HG03571 (cell line): ENCODE measurements around the gene MUC13.

ENCODE experiments used
- ATAC-seq: cut with Tn5 transposase; IDR thresholded peaks from one replicate; pipeline ENCODE4 v1.9.1; 2021; ENCODE audit not compliant: unreplicated experiment

MUC13 gene

DNA sequence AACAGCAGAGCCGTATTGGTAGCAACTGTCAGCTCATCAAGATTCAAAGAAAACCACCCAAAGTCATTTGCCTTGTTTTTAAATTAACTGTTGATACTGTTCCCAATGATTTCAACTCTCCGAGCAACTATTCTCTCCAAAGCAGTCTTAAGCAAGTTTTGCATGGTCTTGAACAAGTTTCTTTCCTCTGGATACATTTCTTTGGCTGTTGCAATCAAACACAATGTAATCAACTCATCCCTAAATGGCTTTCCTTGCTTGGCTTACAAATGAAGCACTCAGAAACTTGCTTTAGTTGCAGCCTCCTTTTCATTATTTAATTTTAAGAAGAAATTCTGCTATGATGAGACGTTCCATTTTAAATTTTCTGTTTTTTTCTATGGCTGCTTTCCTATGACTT is 15.5 kb upstream of the MUC13 start:
- ATAC-seq = no peak

DNA sequence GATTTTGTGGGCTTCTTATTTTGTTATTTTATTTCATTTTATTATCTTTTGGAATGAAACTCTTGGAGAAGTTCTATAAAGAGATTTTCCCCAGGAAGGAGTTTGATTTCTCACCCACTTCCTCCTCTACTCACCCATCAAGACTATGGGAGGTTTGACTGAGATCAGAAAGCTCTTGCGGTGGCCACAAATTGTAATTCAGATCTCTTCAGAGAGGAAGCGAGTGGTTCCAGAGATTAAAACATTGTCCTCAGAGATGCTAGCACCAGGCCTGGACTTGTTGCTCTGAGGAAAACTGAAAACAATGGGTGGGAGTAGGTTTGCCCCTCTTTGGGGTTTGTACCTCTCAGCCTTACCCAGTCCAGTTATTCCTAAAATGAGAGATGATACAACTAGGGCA is 8.1 kb upstream of the MUC13 start:
- no peak for ATAC-seq

GRCh38 chr3:124941771-124942170 is 7.2 kb upstream of the MUC13 start:
- ATAC-seq = no peak

GRCh38 chr3:124939661-124940060 is 5.1 kb upstream of the MUC13 start:
- ATAC-seq = no peak

GRCh38 chr3:124938896-124939295 is 4.3 kb upstream of the MUC13 start:
- no peak for ATAC-seq

DNA sequence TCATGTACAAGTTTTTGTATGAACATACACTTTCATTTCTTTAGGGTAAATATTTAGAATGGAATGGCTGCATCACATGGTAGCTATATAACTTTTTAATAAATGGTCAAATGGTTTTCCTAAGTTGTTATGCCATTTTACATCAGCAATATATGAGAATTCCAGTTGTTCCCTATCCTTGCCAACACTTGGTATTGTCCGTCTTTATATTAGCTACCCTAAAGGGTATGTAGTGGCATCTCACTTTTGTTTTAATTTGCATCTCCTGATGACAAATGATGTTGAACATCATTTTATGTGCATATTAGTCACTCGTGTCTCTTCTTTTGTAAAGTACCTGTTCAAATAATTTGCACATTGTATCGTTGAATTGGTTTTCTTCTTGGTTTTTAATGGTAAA is 2.5 kb upstream of the MUC13 start:
- ATAC-seq = no peak

- no peak for ATAC-seq
Measured at GRCh38 chr3:124935794-124936542, 1.4 kb upstream of the MUC13 start.

DNA sequence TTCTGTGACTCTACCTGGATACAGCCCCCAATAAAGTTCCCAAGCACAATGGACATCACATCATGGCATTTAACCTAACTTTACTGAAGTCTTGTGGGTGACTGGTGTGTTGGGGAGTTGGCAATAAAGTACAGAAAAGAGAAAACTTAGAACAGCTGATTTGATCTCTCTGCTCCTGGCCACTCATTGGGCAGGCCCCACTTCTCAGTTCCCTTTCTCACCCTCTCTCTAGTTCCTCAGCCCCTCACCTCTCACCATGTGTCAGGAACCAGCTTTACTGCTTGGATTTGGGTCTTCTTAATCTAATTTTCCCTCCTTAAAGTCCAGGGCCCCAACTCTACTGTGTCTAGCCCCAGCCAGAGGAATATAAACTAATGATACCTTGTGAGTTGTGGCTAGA is 713 bp upstream of the MUC13 start:
- no peak for ATAC-seq

- ATAC-seq = no peak
Measured at GRCh38 chr3:124928333-124929202, 6.0 kb downstream of the MUC13 start.

DNA sequence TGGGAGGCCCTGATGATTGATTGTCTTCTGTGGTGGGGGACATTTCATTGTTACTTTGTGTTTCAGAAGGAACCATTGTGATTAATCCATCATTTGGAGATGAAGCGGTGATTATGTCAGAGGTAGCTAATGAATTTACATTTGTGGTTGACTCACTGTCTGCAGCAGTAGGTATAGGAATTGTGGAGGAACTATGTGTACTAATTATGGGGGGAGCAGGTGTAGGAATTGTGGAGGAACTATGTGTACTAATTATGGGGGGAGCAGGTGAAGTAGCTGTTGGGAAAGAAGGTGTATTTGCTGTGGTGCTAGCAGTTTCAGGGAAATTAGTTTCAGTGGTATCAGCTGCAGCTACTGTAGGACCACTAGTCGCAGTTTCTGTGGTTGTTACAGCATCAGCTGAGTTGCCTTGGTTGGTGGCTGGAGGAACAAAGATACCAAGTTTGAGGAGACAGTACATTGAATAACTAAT is 6.9 kb downstream of the MUC13 start:
- peak; percentile 55 for ATAC-seq

DNA sequence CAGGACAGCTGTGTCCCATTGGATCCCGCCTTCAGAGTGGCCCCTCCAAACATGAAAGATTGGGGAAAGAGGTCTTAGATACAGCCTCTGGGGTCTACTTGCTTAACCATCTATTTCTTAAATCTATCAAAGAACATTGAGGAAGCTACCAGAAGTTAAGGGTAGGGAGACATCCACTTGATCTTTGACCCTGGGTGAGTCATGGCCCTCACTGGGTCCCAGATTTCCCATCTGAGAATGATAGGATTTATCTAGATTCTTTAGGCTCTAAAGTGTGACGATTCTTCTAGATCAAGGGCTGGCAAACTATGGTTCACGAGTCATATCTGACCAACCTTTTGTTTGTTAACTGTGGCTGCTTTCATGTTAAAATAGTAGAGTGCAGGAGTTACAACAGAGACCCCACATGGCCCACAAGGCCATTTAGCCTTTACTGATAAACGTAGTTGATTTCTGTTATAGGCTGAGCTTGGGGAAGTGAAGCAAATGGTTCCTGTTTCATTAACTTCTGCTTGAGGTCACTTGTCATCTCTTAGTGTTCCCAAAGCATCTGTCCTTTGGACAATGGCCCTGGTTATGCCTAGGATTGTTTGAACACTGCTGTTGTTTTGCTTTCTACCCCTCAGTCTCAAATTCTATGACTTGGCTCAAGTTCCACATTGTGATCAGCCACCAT is 8.0 kb downstream of the MUC13 start:
- ATAC-seq = no peak

GRCh38 chr3:124924741-124925140 is 9.8 kb downstream of the MUC13 start:
- ATAC-seq = no peak

DNA sequence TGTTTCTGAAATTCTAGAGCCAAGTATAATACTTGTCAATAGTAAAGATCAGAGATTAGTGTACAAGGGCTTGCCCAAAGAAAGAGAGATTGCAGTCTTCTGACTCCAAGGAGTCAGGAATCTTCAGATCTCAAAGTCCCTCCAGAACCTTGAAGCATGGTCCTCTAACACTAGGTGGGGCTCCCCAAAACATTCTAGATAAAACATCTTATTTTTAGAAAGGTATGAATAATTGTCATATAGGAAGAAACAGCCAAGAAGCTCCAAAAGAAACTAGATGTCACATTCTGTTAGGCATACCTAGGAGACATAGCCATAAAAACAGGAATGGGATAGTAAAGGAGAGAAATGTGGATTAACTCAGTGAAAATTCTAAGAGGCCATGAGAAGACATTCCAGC is 10.7 kb downstream of the MUC13 start:
- ATAC-seq = no peak

DNA sequence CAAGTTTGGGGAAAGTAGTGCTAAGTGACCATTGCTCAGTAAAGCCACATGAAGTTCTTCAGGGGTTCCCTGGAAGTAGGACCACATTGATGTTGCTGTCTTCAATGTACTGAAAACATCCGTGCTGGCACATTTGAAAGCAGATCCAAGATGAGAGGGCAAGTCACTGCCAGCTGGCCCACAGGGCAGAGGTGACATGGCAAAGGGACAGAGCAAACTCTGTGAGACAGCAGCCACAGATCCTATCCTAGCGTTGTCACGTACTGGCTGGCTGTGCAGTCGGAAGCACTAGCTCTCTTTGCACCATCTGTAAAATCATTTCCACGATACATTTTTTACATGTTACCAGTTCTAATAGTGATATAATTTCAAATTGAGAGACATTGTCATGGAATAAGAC is 13.8 kb downstream of the MUC13 start:
- ATAC-seq = no peak

- ATAC-seq = no peak
Measured at GRCh38 chr3:124919756-124920155, 14.8 kb downstream of the MUC13 start.

DNA sequence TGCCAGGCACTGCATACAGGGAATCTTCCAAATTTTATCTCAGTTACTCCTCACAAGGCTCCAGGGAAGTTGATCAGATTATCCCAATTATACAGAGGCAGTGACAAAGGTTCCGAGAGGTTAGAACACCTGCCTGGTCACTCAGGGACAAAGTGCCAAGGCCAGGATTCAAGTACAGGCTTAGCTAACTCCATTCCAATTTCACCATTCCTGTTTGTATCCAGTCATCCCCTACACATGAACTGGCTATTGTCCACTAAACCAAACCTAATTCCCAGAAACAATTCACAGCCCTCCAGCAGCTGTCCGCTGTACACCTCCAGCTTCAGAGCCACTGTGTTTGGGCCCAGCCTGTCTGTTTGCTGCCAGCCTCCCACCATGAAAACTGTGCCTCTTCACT is 16.0 kb downstream of the MUC13 start:
- ATAC-seq = no peak

DNA sequence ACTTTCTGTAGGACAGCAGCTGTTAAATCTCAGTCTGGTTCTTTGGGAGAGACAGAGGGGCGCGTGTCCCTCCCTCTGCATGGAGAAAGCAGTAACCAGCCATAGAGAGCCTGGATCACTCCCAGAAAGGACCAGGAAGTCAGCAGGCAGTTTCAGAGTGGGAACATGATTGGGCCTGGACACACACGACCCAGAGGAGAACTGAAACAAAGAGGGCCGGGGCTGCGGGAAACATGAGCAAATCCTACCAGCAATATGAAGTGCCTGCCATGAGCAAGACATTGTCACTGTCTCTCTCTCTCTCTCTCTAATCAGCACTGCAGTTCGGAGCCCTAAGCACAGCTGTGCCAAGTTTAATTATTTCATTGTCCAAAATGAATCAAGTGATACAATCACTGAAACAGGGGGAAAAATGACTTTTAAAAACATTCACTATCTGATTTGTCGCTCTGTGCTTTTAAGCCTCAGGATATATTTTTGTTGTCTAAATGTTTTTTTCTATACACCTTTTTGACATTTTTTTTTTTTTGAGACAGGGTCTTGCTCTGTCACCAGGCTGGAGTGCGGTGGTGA is 17.6 kb downstream of the MUC13 start:
- no peak for ATAC-seq

DNA sequence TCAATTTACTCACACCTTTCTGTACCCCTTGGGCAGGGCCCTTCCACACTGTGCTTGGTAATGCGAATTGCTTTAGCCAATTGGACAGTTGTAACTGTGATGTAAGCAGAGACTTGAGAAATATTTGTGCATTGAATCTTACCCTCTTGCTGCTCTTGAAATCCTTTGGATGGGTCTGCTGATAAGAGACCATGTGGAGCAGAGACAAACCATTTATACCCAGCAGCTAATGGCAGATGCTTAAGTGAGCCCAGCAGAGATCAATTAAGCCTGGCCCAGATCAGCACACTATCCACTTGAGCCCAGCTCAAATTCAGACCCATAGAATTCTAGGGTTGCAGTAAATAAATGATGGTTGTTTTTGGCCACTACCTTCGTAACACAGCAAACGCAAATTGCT is 19.3 kb downstream of the MUC13 start:
- ATAC-seq = no peak

DNA sequence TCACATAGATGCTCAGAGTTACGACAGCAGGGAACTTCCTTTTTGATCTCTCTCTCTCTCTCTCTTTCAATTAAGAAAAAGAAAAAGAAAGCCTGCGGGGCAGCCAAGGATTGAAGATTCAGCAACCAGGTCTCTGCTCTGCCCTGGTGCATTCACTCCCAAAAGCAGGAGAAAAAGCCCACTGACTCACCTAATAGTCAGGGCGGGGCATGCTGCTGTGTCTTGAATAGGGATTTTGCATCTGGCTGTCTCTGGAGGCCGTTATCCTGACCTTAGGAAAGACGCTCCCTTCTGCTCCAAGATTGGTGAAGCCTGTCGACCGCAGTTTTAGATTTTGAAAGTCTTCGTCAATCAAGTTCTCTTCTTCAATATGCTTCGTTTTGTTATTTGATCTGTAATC is 26.6 kb downstream of the MUC13 start:
- ATAC-seq = no peak

DNA sequence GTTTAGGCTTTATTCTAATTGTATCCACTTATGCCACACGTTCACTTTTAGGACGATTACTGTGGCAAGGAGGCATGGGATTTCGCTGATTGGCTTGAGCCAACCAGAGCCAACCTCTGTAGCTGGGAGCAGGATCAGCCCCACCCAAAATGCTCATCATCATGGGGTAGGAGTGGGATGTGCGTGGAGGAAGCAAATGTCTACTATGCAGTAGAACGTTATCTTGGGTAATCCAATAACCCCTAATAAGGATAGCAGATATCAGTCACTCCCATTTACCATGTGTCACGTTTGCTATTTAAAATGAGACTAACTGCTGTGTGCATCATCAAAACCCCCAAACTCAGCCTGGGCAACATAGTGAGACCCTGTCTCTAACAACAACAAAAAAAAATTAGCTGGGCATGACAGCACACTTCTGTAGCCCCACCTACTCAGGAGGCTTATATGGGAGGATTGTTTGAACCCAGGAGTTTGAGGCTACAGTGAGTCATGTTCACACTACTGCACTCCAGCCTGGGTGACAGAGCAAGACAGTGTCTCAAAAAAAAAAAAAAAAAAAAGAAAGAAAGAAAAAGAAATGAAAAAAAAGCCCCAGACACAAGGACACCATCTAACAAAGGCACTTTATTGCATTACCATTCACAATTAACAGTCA is 29.6 kb downstream of the MUC13 start:
- ATAC-seq = no peak
